Natural killer cell (primary cell): ENCODE results near the gene CD47. TPM values are rescaled to one million over a fixed set of nuclear protein-coding genes. Genes with fewer than 3 reads are reported as not detected.

Experiments
- ATAC-seq, 3 donors: fragments of 150-1000 bp in 2 of 3; fragments of 200-7000 bp in 1 of 3; cut with Tn5 transposase; 1 replicate in 1 of 3; 2 replicates in 2 of 3; pipeline ENCODE4 v1.10.0; 2021; ENCODE audit warnings: mild to moderate bottlenecking in 2 of 3, moderate library complexity in 2 of 3
- DNase-seq, 2 donors: peaks; one replicate each; pipeline versions ENCODE4 v3.0.0 to v3.0.0-alpha.2; 2013 to 2021; ENCODE audit warnings: mixed read lengths in 1 of 2
- H3K27ac ChIP-seq: one replicate; pipeline ENCODE4 v1.5.1; 2013; ENCODE audit warnings: mild to moderate bottlenecking, low read length
- H3K27me3 ChIP-seq: one replicate; pipeline ENCODE4 v1.6.1; 2013; ENCODE audit warnings: low read length; ENCODE audit not compliant: control insufficient read depth, insufficient read depth
- H3K36me3 ChIP-seq: one replicate; pipeline ENCODE4 v1.6.1; 2013; ENCODE audit warnings: low read length; ENCODE audit not compliant: control insufficient read depth, insufficient read depth
- H3K4me1 ChIP-seq: one replicate; pipeline ENCODE4 v1.6.1; 2013; ENCODE audit warnings: low read length; ENCODE audit not compliant: control insufficient read depth, insufficient read depth
- H3K4me3 ChIP-seq: one replicate; pipeline ENCODE4 v1.5.1; 2013; ENCODE audit warnings: low read length
- H3K9me3 ChIP-seq: one replicate; pipeline ENCODE4 v1.6.1; 2013; ENCODE audit warnings: low read length; ENCODE audit not compliant: control insufficient read depth, insufficient read depth
- H3K27ac Mint-ChIP-seq, 2 donors: one replicate each; pipeline ENCODE4 v1.8.0; 2022; ENCODE audit warnings: mild to moderate bottlenecking in 2 of 2, mixed read lengths in 2 of 2, moderate library complexity in 1 of 2
- H3K27me3 Mint-ChIP-seq, 2 donors: one replicate each; pipeline ENCODE4 v1.8.0; 2022; ENCODE audit warnings: low read depth in 2 of 2, mixed read lengths in 2 of 2
- H3K36me3 Mint-ChIP-seq: one replicate; pipeline ENCODE4 v1.8.0; 2022; ENCODE audit warnings: mixed read lengths
- H3K4me1 Mint-ChIP-seq, 2 donors: one replicate each; pipeline ENCODE4 v1.8.0; 2022; ENCODE audit warnings: mixed read lengths in 2 of 2
- H3K4me3 Mint-ChIP-seq: one replicate; pipeline ENCODE4 v1.8.0; 2022; ENCODE audit warnings: mild to moderate bottlenecking, moderate library complexity, mixed read lengths
- H3K9me3 Mint-ChIP-seq, 2 donors: one replicate each; pipeline ENCODE4 v1.8.0; 2022; ENCODE audit warnings: mixed read lengths in 2 of 2
- WGBS: methylation state at CpG from one replicate; pipeline ENCODE4 v1.1.7; 2013; ENCODE audit warnings: missing lambda C conversion rate; ENCODE audit not compliant: insufficient coverage; 5-methylcytosine and 5-hydroxymethylcytosine counted together
- intact Hi-C: fragments of 100-400 bp; cut with micrococcal nuclease; formaldehyde crosslinking; loops from one replicate; pipeline ENCODE4 v1.14.2; 2022
- total RNA-seq, 4 donors: library from RNA; stranded (reverse); fragments of 120-200 nt in 1 of 4; gene quantifications; one replicate each; pipeline versions ENCODE4 v1.2.3 to v1.2.4, GENCODE V29; 2013 to 2022
- TF ChIP-seq, protein P1 (sequence below): fragments of 200-600 bp; IDR thresholded peaks from one replicate; pipeline ENCODE4 v1.8.0; 2022; ENCODE audit warnings: antibody characterized with exemption

CD47 gene
- total RNA-seq, 3 donors from 2014 or later (not counting 1 experiment from before 2014, with no cell fraction given) = 226 to 236 (median 233) TPM

- peaks cover 2% of the 10 kb centered on the region for H3K4me1 ChIP-seq
- TF ChIP-seq, protein P1, sequence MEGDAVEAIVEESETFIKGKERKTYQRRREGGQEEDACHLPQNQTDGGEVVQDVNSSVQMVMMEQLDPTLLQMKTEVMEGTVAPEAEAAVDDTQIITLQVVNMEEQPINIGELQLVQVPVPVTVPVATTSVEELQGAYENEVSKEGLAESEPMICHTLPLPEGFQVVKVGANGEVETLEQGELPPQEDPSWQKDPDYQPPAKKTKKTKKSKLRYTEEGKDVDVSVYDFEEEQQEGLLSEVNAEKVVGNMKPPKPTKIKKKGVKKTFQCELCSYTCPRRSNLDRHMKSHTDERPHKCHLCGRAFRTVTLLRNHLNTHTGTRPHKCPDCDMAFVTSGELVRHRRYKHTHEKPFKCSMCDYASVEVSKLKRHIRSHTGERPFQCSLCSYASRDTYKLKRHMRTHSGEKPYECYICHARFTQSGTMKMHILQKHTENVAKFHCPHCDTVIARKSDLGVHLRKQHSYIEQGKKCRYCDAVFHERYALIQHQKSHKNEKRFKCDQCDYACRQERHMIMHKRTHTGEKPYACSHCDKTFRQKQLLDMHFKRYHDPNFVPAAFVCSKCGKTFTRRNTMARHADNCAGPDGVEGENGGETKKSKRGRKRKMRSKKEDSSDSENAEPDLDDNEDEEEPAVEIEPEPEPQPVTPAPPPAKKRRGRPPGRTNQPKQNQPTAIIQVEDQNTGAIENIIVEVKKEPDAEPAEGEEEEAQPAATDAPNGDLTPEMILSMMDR = no peak
- Mint-ChIP-seq H3K27me3 (peaks cover 0 to 12% of the 10 kb centered on the region in 2 donors), H3K27ac (no peak overlapping the region), H3K9me3 (no peaks in the 10 kb centered on the region), H3K36me3 (no peaks in the 10 kb centered on the region), H3K4me3 (no peak overlapping the region), H3K4me1 (peaks cover 0 to 15% of the 10 kb centered on the region in 2 donors)
- DNase-seq (no peak), ATAC-seq (no peak)
- H3K27ac ChIP-seq = no peak overlapping the region
- WGBS = 89% methylated on average over 5 of the region's 5 CpGs
- no peak overlapping the region for H3K4me3 ChIP-seq
- no peaks in the 10 kb centered on the region for H3K36me3 ChIP-seq
- H3K9me3 ChIP-seq = no peaks in the 10 kb centered on the region
- H3K27me3 ChIP-seq = no peaks in the 10 kb centered on the region
- intact Hi-C loops = no loop called here
Observed at GRCh38 chr3:107999215-107999775, 91.5 kb downstream of the CD47 start.

- Mint-ChIP-seq H3K4me1 (peaks cover 0 to 8% of the 10 kb centered on the region in 2 donors), H3K27ac (no peak overlapping the region), H3K36me3 (no peaks in the 10 kb centered on the region), H3K27me3 (peaks cover 0 to 12% of the 10 kb centered on the region in 2 donors), H3K4me3 (no peak overlapping the region), H3K9me3 (no peaks in the 10 kb centered on the region)
- ATAC-seq (no peak), DNase-seq (no peak)
- intact Hi-C loops = no loop called here
- no peaks in the 10 kb centered on the region for H3K4me1 ChIP-seq
- no peaks in the 10 kb centered on the region for H3K36me3 ChIP-seq
- H3K27ac ChIP-seq = no peak overlapping the region
- H3K27me3 ChIP-seq = no peaks in the 10 kb centered on the region
- no peak overlapping the region for H3K4me3 ChIP-seq
- TF ChIP-seq, protein P1 = no peak
- no peaks in the 10 kb centered on the region for H3K9me3 ChIP-seq
Observed at GRCh38 chr3:107997671-107998070, 93.2 kb downstream of the CD47 start.

DNA sequence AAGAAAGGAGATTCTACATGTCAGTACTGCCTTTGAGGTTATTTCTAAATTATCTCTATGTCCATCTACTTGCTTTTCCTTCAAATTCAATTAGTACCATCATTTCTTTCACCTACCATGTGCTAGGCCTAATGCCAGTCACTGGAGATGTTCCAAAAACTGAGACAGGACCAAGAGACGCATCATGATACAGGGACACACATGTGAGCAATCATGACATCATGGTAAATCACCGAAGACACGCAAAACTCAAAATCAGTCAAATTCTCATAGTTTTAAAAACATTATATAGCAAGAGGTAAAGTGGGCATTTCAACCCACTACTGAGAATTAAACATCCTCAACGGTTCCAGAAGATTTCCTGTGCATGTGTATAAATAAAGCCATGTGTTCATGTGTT lies 95.0 kb downstream of the CD47 start:
- intact Hi-C loops = no loop called here

More for the DNA sequence above, 95.0 kb downstream of the CD47 start:
- Histone ChIP-seq H3K27ac (no peak overlapping the region), H3K4me1 (no peaks in the 10 kb centered on the region), H3K27me3 (no peaks in the 10 kb centered on the region), H3K36me3 (no peaks in the 10 kb centered on the region), H3K4me3 (no peak overlapping the region), H3K9me3 (no peaks in the 10 kb centered on the region)
- Mint-ChIP-seq H3K4me1 (peaks cover 0 to 1% of the 10 kb centered on the region in 2 donors), H3K36me3 (no peaks in the 10 kb centered on the region), H3K27ac (no peak overlapping the region), H3K4me3 (no peak overlapping the region), H3K9me3 (no peaks in the 10 kb centered on the region), H3K27me3 (peaks cover 0 to 6% of the 10 kb centered on the region in 2 donors)
- TF ChIP-seq, protein P1 = no peak
- no peak for ATAC-seq
- DNase-seq = no peak
- WGBS = 82% methylated on average over 4 of the region's 4 CpGs
